ENCODE measurements around the gene NCAM2.

The NCAM2 gene

GRCh38 chr21:21000591-21001175 is 2.5 kb downstream of the NCAM2 start:
- no peak overlapping the region for H3K27ac ChIP-seq (ENCODE audit: extremely low read depth, low read depth, low read length)
- H3K4me3 ChIP-seq (ENCODE audit: low read depth, low read length): no peak overlapping the region
- TF ChIP-seq GLI4 (tag by site-specific recombination; IDR thresholded peaks at IDR 0.05) (no peak), ELK4 (IDR thresholded peaks at IDR 0.05; ENCODE audit: borderline replicate concordance, low read depth, low read length) (no peak), OVOL3 (tag by site-specific recombination; IDR thresholded peaks at IDR 0.05) (no peak), ZNF184 (tag by site-specific recombination; IDR thresholded peaks at IDR 0.05) (no peak), ZNF837 (tag by site-specific recombination; IDR thresholded peaks at IDR 0.05) (no peak), ZNF521 (tag by site-specific recombination; IDR thresholded peaks at IDR 0.05) (no peak), ZNF670 (tag by site-specific recombination; IDR thresholded peaks at IDR 0.05; ENCODE audit: low read depth) (no peak), GLIS2 (tag by site-specific recombination; IDR thresholded peaks at IDR 0.05) (no peak), ZNF747 (tag by site-specific recombination; IDR thresholded peaks at IDR 0.05) (no peak), ZNF366 (tag by site-specific recombination; conservative IDR thresholded peaks at IDR 0.05) (no peak), ZNF501 (tag by site-specific recombination; IDR thresholded peaks at IDR 0.05) (no peak), ZNF133 (tag by site-specific recombination; IDR thresholded peaks at IDR 0.05) (no peak), KLF1 (tag by site-specific recombination; IDR thresholded peaks at IDR 0.05) (no peak), ZIC2 (tag by site-specific recombination; IDR thresholded peaks at IDR 0.05) (no peak), ZNF214 (tag by site-specific recombination; IDR thresholded peaks at IDR 0.05; ENCODE audit: borderline replicate concordance) (no peak), ZNF146 (tag by site-specific recombination; IDR thresholded peaks at IDR 0.05) (no peak)
- TF ChIP-seq, protein P1, sequence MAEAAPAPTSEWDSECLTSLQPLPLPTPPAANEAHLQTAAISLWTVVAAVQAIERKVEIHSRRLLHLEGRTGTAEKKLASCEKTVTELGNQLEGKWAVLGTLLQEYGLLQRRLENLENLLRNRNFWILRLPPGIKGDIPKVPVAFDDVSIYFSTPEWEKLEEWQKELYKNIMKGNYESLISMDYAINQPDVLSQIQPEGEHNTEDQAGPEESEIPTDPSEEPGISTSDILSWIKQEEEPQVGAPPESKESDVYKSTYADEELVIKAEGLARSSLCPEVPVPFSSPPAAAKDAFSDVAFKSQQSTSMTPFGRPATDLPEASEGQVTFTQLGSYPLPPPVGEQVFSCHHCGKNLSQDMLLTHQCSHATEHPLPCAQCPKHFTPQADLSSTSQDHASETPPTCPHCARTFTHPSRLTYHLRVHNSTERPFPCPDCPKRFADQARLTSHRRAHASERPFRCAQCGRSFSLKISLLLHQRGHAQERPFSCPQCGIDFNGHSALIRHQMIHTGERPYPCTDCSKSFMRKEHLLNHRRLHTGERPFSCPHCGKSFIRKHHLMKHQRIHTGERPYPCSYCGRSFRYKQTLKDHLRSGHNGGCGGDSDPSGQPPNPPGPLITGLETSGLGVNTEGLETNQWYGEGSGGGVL (tag by site-specific recombination; IDR thresholded peaks at IDR 0.05): no peak
- ChIA-PET CTCF (interaction anchor here (0.6 to 2.1 kb wide), 7 partner anchors 10 to 1791 kb away, joined by 3 to 17 read pairs (median 5); no protein-coding TSS in a partner anchor), POLR2A (no interaction called here)
- no peaks in the 10 kb centered on the region for H3K4me1 ChIP-seq (ENCODE audit: control insufficient read depth, insufficient read depth, low read length)
- no peaks in the 10 kb centered on the region for H3K36me3 ChIP-seq (ENCODE audit: control insufficient read depth in 2 of 2, insufficient read depth in 1 of 2, low read length in 2 of 2)
- no peaks in the 10 kb centered on the region for H3K9me3 ChIP-seq (ENCODE audit: control insufficient read depth, insufficient read depth, low read depth, low read length)

- ChIA-PET CTCF (interaction anchor here (0.7 to 2.1 kb wide), 3 partner anchors 10 to 100 kb away, joined by 3 to 17 read pairs (median 5); no protein-coding TSS in a partner anchor), POLR2A (no interaction called here)
- TF ChIP-seq, protein P2, sequence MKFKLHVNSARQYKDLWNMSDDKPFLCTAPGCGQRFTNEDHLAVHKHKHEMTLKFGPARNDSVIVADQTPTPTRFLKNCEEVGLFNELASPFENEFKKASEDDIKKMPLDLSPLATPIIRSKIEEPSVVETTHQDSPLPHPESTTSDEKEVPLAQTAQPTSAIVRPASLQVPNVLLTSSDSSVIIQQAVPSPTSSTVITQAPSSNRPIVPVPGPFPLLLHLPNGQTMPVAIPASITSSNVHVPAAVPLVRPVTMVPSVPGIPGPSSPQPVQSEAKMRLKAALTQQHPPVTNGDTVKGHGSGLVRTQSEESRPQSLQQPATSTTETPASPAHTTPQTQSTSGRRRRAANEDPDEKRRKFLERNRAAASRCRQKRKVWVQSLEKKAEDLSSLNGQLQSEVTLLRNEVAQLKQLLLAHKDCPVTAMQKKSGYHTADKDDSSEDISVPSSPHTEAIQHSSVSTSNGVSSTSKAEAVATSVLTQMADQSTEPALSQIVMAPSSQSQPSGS (tag by site-specific recombination; IDR thresholded peaks at IDR 0.05; ENCODE audit: low read depth): no peak
- TF ChIP-seq ZBTB26 (tag by site-specific recombination; optimal IDR thresholded peaks at IDR 0.05): no peak
- TF ChIP-seq ZNF311 (tag by site-specific recombination; IDR thresholded peaks at IDR 0.05; ENCODE audit: borderline replicate concordance): no peak
- no peak for TF ChIP-seq ZNF514 (tag by site-specific recombination; IDR thresholded peaks at IDR 0.05)
- no peak for TF ChIP-seq ZNF23 (tag by site-specific recombination; IDR thresholded peaks at IDR 0.05; ENCODE audit: borderline replicate concordance)
- no peak for TF ChIP-seq ZNF837 (tag by site-specific recombination; IDR thresholded peaks at IDR 0.05)
- no peak for TF ChIP-seq ZNF37A (tag by site-specific recombination; IDR thresholded peaks at IDR 0.05)
- TF ChIP-seq EGR2 (tag by site-specific recombination; IDR thresholded peaks at IDR 0.05; ENCODE audit: low read depth): no peak
- Histone ChIP-seq H3K4me3 (ENCODE audit: low read depth, low read length) (no peak overlapping the region), H3K27ac (ENCODE audit: extremely low read depth, low read depth, low read length) (no peak overlapping the region), H3K9me3 (ENCODE audit: control insufficient read depth, insufficient read depth, low read depth, low read length) (no peaks in the 10 kb centered on the region), H3K4me1 (ENCODE audit: control insufficient read depth, insufficient read depth, low read length) (no peaks in the 10 kb centered on the region), H3K36me3 (ENCODE audit: control insufficient read depth in 2 of 2, insufficient read depth in 1 of 2, low read length in 2 of 2) (no peaks in the 10 kb centered on the region)
Observed at GRCh38 chr21:21001591-21002100, 3.4 kb downstream of the NCAM2 start.
